HepG2 (cell line): Measurements from ENCODE around the gene SDR39U1. TPM values are rescaled to one million over a fixed set of nuclear protein-coding genes. Genes with fewer than 3 reads are reported as not detected.

Experiments
- AHR ChIP-seq: IDR thresholded peaks from 2 replicates; pipeline ENCODE4 v1.6.1; 2018; ENCODE audit warnings: missing genetic modification reagents, missing compliant biosample characterization
- CERS6 ChIP-seq: sonication (generic); formaldehyde crosslinking; IDR thresholded peaks from 2 replicates; pipeline ENCODE4 v1.5.0; 2020; ENCODE audit warnings: missing genetic modification reagents
- DMTF1 ChIP-seq: sonication (generic); formaldehyde crosslinking; IDR thresholded peaks from 2 replicates; pipeline ENCODE4 v1.4.0; 2020; ENCODE audit warnings: mild to moderate bottlenecking, missing genetic modification reagents
- DPF2 ChIP-seq: sonication (generic); formaldehyde crosslinking; IDR thresholded peaks from 2 replicates; pipeline ENCODE4 v1.4.0; 2020; ENCODE audit warnings: mild to moderate bottlenecking, low read depth, missing genetic modification reagents, borderline replicate concordance
- GABPB1 ChIP-seq: IDR thresholded peaks from 2 replicates; pipeline ENCODE4 v1.6.1; 2016; ENCODE audit warnings: mild to moderate bottlenecking, missing genetic modification reagents, moderate library complexity, missing compliant biosample characterization
- HNRNPK ChIP-seq: fragments of 200-400 bp; formaldehyde crosslinking; IDR thresholded peaks from 2 replicates; pipeline ENCODE4 v1.6.1; 2018; ENCODE audit warnings: low read length, low read depth, moderate library complexity, mild to moderate bottlenecking; ENCODE audit not compliant: poor library complexity, severe bottlenecking
- KDM2A ChIP-seq: sonication (generic); formaldehyde crosslinking; IDR thresholded peaks from 2 replicates; pipeline ENCODE4 v1.4.0; 2020; ENCODE audit warnings: low read depth, missing genetic modification reagents, borderline replicate concordance
- MAZ ChIP-seq, 2 experiments: sonication (generic) in 1 of 2; formaldehyde crosslinking in 1 of 2; IDR thresholded peaks; 2 replicates each; pipeline versions ENCODE4 v1.5.0 to v1.6.1; 2012 to 2020; ENCODE audit warnings: low read depth in 2 of 2, mild to moderate bottlenecking in 2 of 2, borderline replicate concordance in 1 of 2, improper control_type of control experiment in 1 of 2, low read length in 1 of 2, missing genetic modification reagents in 1 of 2, moderate library complexity in 1 of 2
- MLLT10 ChIP-seq: sonication (generic); formaldehyde crosslinking; IDR thresholded peaks from 2 replicates; pipeline ENCODE4 v1.4.0; 2020; ENCODE audit warnings: missing genetic modification reagents
- NFKBIZ ChIP-seq: IDR thresholded peaks from 2 replicates; pipeline ENCODE4 v1.6.1; 2018; ENCODE audit warnings: missing genetic modification reagents, missing compliant biosample characterization
- NFRKB ChIP-seq: fragments of 450-650 bp; IDR thresholded peaks from 2 replicates; pipeline ENCODE4 v1.6.1; 2017
- RBM22 ChIP-seq: fragments of 200-400 bp; formaldehyde crosslinking; optimal IDR thresholded peaks from 2 replicates; pipeline ENCODE3; 2017; ENCODE audit warnings: mild to moderate bottlenecking, low read length, moderate library complexity
- RFX5 ChIP-seq: IDR thresholded peaks from 2 replicates; pipeline ENCODE4 v1.6.1; 2011; ENCODE audit warnings: low read depth, low read length, improper control_type of control experiment
- SKI ChIP-seq: fragments of 450-650 bp; IDR thresholded peaks from one replicate; pipeline ENCODE4 v1.6.1; 2018; ENCODE audit warnings: mild to moderate bottlenecking; ENCODE audit not compliant: partially characterized antibody
- TBX3 ChIP-seq: fragments of 450-650 bp; IDR thresholded peaks from 2 replicates; pipeline ENCODE4 v1.6.1; 2017; ENCODE audit warnings: antibody characterized with exemption, mild to moderate bottlenecking, inconsistent platforms, borderline replicate concordance
- THYN1 ChIP-seq: sonication (generic); formaldehyde crosslinking; IDR thresholded peaks from 2 replicates; pipeline ENCODE4 v1.8.1; 2023; ENCODE audit warnings: low read depth, mild to moderate bottlenecking, moderate library complexity, missing genetic modification reagents, borderline replicate concordance
- TRAFD1 ChIP-seq: sonication (generic); formaldehyde crosslinking; IDR thresholded peaks from 2 replicates; pipeline ENCODE4 v1.5.1; 2020; ENCODE audit warnings: missing genetic modification reagents, mild to moderate bottlenecking, borderline replicate concordance
- ZNF160 ChIP-seq: sonication (generic); formaldehyde crosslinking; IDR thresholded peaks from 2 replicates; pipeline ENCODE4 v1.8.0; 2022; ENCODE audit warnings: mild to moderate bottlenecking, inconsistent platforms, missing genetic modification reagents
- ZNF282 ChIP-seq: fragments of 450-650 bp; IDR thresholded peaks from 2 replicates; pipeline ENCODE4 v1.6.1; 2018; ENCODE audit not compliant: partially characterized antibody
- ZNF3 ChIP-seq: IDR thresholded peaks from 2 replicates; pipeline ENCODE4 v1.7.0; 2017; ENCODE audit warnings: inconsistent platforms
- ZNF547 ChIP-seq: sonication (generic); formaldehyde crosslinking; IDR thresholded peaks from 2 replicates; pipeline ENCODE4 v1.5.1; 2020; ENCODE audit warnings: mild to moderate bottlenecking, missing genetic modification reagents
- ZSCAN21 ChIP-seq: sonication (generic); formaldehyde crosslinking; IDR thresholded peaks from 2 replicates; pipeline ENCODE4 v1.8.0; 2022; ENCODE audit warnings: mild to moderate bottlenecking, missing genetic modification reagents, moderate library complexity, borderline replicate concordance
- polyA plus RNA-seq, 8 experiments: library from polyadenylated mRNA; depleted of rRNA in 3 of 8; stranded (reverse) in 7 of 8; unstranded in 1 of 8; fragments of >200 nt; fragmentation: Illumina TruSeq in 4 of 8; extraction: Trizol in 4 of 8; gene quantifications; 2 replicates each; pipeline versions ENCODE4 v1.2.1 to v1.2.3, GENCODE V29; 2011 to 2016; ENCODE audit warnings: low read depth in 4 of 8, missing spikeins in 1 of 8, mixed read lengths in 1 of 8; ENCODE audit not compliant: insufficient read depth in 1 of 8
- total RNA-seq, 5 experiments: library from RNA; depleted of rRNA; stranded (reverse); fragments of >200 nt; fragmentation: Illumina TruSeq; extraction: Trizol; gene quantifications; 2 replicates each; pipeline ENCODE4 v1.2.3, GENCODE V29; 2016; ENCODE audit warnings: low read depth in 1 of 5
- TF ChIP-seq, protein P1 (sequence below): sonication (generic); formaldehyde crosslinking; IDR thresholded peaks from 2 replicates; pipeline ENCODE4 v1.9.0; 2022; ENCODE audit warnings: low read depth, missing genetic modification reagents

SDR39U1 gene
- total and polyA plus RNA-seq, 2 of the 13 experiments (the other 11 are each of a cell fraction or from before 2014, with no cell fraction given) = 34.4 to 129 TPM

GRCh38 chr14:24481622-24482324 lies 39.2 kb upstream of the SDR39U1 start (continued):
- no peak for TF ChIP-seq TRAFD1 (CRISPR knock-in tag)
- TF ChIP-seq AHR (CRISPR knock-in tag) = peak; percentile 86; the same call in 1 of the 2 replicates
- peak; percentile 93; the same call in 1 of the 2 replicates for TF ChIP-seq THYN1
- no peak; the same call in 1 of the 2 replicates for TF ChIP-seq NFKBIZ (CRISPR knock-in tag)
- TF ChIP-seq DMTF1 = peak; percentile 82; the same call in 1 of the 2 replicates
- peak; percentile 76 for TF ChIP-seq GABPB1 (CRISPR knock-in tag)
- no peak for TF ChIP-seq HNRNPK
- TF ChIP-seq MLLT10 (CRISPR knock-in tag) = no peak
- TF ChIP-seq TBX3 = no peak
- peak; percentile 76 for TF ChIP-seq RFX5
- peak; percentile 48 for TF ChIP-seq SKI
- TF ChIP-seq CERS6 (CRISPR knock-in tag) = no peak
- TF ChIP-seq NFRKB = no peak
- TF ChIP-seq RBM22 = no peak
- TF ChIP-seq, protein P1, sequence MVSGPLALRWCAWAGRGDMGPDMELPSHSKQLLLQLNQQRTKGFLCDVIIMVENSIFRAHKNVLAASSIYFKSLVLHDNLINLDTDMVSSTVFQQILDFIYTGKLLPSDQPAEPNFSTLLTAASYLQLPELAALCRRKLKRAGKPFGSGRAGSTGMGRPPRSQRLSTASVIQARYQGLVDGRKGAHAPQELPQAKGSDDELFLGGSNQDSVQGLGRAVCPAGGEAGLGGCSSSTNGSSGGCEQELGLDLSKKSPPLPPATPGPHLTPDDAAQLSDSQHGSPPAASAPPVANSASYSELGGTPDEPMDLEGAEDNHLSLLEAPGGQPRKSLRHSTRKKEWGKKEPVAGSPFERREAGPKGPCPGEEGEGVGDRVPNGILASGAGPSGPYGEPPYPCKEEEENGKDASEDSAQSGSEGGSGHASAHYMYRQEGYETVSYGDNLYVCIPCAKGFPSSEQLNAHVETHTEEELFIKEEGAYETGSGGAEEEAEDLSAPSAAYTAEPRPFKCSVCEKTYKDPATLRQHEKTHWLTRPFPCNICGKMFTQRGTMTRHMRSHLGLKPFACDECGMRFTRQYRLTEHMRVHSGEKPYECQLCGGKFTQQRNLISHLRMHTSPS (CRISPR knock-in tag) = no peak
- no peak for TF ChIP-seq ZNF3
- 0 out of 2 replicates have a peak, but pooled peaks have one; percentile 58 for TF ChIP-seq MAZ (IDR thresholded peaks at IDR 0.05; ENCODE audit: borderline replicate concordance, low read depth, low read length)
- TF ChIP-seq MAZ (CRISPR knock-in tag; IDR thresholded peaks at IDR 0.05; ENCODE audit: low read depth) = peak; percentile 89
- peak; percentile 96 for TF ChIP-seq KDM2A (CRISPR knock-in tag)
- TF ChIP-seq DPF2 (CRISPR knock-in tag) = no peak
- TF ChIP-seq ZNF547 (CRISPR knock-in tag) = peak; percentile 94
- peak; percentile 87; the same call in 1 of the 2 replicates for TF ChIP-seq ZNF160 (CRISPR knock-in tag)
- no peak; the same call in 1 of the 2 replicates for TF ChIP-seq ZSCAN21 (CRISPR knock-in tag)
- TF ChIP-seq ZNF282 = no peak
